Testis (tissue), 2 donors: ENCODE data around the gene BABAM2.
"Not testable (repeated sequence)": the region's sequence is repeated elsewhere in the genome, so short reads cannot be mapped to it uniquely, and the experiment has no call there.

ENCODE experiments used
- POLR2A ChIP-seq: fragments of 450-650 bp; IDR thresholded peaks from one replicate; pipeline ENCODE4 v1.6.1; 2017; ENCODE audit warnings: antibody characterized with exemption, mild to moderate bottlenecking, moderate library complexity
- TF ChIP-seq, protein P1 (sequence below), 3 experiments: fragments of 450-650 bp in 2 of 3; fragments of 200-600 bp in 1 of 3; sonication (generic) in 1 of 3; IDR thresholded peaks; one replicate each; pipeline ENCODE4 v1.5.1; 2016 to 2019; ENCODE audit warnings: antibody characterized with exemption in 3 of 3, mild to moderate bottlenecking in 2 of 3, moderate library complexity in 1 of 3

DNA sequence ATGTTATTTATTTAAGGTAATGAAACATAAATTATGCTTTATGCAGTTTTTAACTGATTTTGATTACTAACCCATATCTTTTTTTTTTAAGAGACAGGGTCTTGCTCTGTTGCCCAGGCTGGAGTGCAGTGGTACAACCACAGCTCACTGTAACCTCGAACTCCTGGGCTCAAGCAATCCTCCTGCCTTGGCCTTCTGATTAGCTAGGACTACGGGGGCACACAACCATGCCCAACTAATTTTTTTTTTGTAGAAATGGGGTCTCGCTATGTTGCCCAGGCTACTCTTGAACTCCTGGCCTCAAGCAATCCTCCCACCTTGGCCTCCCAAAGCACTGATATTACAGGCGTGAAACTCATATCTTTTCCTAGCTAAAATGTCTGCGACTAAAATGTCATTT lies 26.6 kb upstream of the BABAM2 start:
- TF ChIP-seq, protein P1, sequence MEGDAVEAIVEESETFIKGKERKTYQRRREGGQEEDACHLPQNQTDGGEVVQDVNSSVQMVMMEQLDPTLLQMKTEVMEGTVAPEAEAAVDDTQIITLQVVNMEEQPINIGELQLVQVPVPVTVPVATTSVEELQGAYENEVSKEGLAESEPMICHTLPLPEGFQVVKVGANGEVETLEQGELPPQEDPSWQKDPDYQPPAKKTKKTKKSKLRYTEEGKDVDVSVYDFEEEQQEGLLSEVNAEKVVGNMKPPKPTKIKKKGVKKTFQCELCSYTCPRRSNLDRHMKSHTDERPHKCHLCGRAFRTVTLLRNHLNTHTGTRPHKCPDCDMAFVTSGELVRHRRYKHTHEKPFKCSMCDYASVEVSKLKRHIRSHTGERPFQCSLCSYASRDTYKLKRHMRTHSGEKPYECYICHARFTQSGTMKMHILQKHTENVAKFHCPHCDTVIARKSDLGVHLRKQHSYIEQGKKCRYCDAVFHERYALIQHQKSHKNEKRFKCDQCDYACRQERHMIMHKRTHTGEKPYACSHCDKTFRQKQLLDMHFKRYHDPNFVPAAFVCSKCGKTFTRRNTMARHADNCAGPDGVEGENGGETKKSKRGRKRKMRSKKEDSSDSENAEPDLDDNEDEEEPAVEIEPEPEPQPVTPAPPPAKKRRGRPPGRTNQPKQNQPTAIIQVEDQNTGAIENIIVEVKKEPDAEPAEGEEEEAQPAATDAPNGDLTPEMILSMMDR (IDR thresholded peaks at IDR 0.05): not testable (repeated sequence)
- TF ChIP-seq POLR2A: not testable (repeated sequence)
